Measurements from ENCODE around the gene PPP2R5E.

PPP2R5E gene

DNA sequence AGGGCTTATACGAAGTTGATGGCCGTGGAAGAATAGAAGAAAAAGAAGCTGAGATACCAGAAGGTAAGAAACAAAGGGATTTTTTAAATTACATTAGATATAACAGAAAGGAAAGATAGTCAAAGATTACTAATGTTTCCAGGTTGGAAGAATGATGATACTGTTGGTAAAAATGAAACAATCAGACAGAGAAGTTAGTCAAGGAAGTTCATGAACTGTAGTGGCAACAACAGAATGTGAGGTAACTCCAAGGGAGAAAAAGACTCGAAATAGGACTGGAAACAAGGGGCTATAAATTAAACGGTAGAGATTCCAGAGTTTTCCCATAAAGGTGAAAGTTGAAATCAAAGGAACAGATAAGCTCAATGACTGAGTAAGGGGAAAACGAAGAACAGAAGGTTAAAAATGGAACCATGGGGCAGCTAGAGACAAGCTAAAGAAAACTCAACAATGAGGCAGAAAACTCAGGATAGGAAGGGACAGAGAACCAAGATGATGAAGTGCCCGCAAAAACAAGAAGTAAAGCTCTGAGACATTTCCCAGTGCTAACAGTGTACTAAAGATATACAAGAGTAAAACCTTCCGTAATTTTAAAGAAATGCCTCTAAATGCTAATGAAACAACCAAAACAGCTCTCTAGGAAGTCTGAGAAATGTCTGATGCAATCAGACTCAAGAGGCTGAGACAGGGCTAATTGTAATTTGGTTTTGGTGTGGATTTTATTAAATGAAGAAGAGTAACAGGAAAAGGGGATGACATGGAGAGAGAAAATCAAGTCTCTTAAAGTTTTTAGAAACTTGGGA, 70.0 kb downstream of the PPP2R5E start:
- no peak for DNase-seq (ENCODE audit: low read depth, low spot score)

- no peak for DNase-seq (ENCODE audit: low read depth, low spot score)
These were observed 72.0 kb downstream of the PPP2R5E start for GRCh38 chr14:63470962-63471793.

DNA sequence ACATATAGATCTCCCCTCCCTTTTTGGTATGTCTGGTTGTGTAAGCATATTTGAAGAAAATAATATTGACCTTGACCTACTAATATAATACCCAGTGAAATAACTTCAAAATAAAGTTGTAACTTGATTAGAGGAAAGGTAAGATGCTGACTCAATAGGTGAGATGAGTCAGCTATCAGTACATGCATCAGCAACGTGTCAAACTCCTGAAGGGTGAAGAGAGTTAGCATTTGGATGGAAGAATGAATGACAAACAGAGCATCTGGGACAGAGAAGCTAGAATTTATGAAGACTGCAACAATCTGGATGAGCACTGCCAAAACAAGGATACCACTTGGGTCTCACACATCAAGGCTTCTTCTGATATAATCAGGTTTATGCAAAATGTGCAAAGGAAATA, 74.9 kb downstream of the PPP2R5E start:
- DNase-seq (ENCODE audit: low read depth, low spot score): no peak

- no peak for DNase-seq (ENCODE audit: low read depth, low spot score)
These were observed 75.6 kb downstream of the PPP2R5E start for GRCh38 chr14:63467440-63468072.

DNA sequence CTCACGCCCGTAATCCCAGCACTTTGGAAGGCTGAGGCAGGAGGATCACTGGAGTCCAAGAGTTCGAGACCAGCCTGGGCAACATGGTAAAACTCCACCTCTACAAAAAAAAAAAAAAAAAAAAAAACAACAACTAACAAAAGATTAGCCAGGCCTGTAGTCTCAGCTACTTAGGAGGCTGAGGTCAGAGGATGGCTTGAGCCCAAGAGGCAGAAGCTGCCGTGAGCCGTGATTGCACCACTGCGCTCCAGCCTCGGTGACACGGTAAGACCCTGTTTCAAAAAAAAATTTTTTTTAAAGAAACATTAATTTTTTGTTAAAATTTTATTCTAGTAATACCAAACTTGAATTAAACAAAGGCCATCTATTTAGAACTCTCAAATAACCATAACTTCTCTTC, 77.8 kb downstream of the PPP2R5E start:
- no peak for DNase-seq (ENCODE audit: low read depth, low spot score)

- no peak for DNase-seq (ENCODE audit: low read depth, low spot score)
These were observed 82.4 kb downstream of the PPP2R5E start for GRCh38 chr14:63460680-63461369.

- no peak for DNase-seq (ENCODE audit: low read depth, low spot score)
These were observed 83.4 kb downstream of the PPP2R5E start for GRCh38 chr14:63459738-63460137.

DNA sequence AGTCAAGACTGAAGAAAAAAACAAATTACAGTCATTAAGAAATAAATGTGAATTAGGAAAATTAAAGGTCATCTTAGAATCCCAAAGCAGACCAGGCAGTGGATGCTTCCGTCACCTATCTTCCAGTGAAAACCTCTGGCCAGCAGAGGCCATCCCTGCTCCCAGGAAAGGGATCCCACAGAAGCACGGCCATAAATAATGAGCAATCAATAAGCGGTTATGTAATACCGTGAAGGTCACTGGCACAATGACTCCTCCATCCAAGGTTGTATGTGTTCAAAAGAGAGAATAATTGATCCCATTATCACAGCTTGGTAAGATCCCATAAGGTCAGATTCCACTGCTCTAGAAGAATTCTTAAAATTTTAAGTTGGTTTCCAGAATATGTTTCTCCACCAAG, 85.7 kb downstream of the PPP2R5E start:
- no peak for DNase-seq (ENCODE audit: low read depth, low spot score)

DNA sequence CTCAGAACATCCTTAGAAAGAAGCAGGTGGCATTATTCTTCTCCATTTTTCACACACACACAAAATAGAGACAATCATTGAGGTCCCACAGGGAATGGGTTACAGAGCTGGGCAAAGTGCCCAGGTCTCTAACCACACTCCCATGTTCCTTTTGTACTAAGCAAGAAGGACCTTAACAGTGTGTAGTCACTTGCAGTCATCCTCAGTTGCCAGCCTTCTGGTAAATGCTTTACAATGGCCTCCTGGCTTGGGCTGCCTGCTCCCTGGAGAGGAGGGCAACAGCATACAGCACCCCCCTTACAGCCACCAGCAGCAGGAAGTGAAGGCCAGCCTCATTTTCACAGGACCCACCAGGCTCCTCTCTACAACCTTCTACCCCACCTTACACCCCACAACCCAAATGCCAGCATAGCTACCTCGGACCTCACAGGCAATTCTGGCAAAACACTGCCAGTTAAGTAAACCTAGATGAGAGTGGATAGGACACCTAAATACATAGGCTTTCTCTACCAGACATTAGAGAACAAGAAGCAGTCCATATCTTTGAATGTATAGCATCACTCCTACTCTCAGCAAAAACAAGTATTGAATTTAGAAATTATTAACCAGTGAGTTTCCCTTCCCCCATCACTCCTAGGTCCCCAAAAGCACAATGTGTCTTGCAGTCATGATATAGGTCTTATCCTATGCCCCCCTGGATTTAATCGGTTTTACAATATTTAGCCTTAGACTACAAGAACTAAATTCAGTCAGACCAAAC, 88.1 kb downstream of the PPP2R5E start:
- peak; percentile 86 for DNase-seq (ENCODE audit: low read depth, low spot score)

GRCh38 chr14:63454436-63454835, 88.7 kb downstream of the PPP2R5E start:
- DNase-seq (ENCODE audit: low read depth, low spot score): no peak

GRCh38 chr14:63453443-63453936, 89.7 kb downstream of the PPP2R5E start:
- peak; percentile 29 for DNase-seq (ENCODE audit: low read depth, low spot score)

- peak; percentile 67 for DNase-seq (ENCODE audit: low read depth, low spot score)
These were observed 90.4 kb downstream of the PPP2R5E start for GRCh38 chr14:63452796-63453195.

- no peak for DNase-seq (ENCODE audit: low read depth, low spot score)
These were observed 94.3 kb downstream of the PPP2R5E start for GRCh38 chr14:63448841-63449240.

DNA sequence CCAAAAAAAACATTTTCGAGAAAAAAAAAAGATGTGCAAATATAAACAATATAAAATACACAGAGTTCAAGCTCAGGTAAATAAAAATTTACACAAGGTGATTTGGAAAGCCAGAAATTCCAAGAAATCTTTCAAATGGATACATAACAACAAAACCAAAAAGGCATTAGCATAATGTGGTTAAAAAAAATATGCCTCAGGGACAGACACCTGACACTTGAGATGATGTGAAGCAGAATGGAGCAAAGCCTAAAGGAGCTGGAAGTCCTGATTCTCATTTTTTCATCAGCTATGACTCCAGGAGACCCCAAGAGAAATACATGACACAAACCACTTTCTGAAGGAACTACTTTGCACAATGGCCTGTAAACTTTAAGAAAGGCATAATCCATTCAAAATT, 98.6 kb downstream of the PPP2R5E start:
- no peak for DNase-seq (ENCODE audit: low read depth, low spot score)

DNA sequence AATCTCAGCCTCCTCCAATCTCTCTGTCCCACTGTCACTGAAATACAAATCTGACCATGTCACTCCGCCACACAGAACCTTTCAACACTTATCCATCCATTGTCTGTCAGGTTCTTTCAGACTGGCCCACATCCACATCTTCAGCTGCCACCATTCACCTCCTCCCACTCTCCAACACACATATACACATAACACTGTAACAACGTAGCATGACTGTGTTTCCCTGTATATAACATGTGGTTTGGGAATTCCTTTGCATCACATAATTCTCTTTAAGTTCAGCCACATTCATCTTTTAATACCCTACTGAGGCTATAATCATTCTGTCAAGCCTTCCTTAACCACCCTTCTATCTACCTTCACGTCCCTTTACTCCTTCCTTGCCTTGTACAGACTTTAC, 99.2 kb downstream of the PPP2R5E start:
- DNase-seq (ENCODE audit: low read depth, low spot score): no peak

GRCh38 chr14:63443361-63443760, 99.8 kb downstream of the PPP2R5E start:
- no peak for DNase-seq (ENCODE audit: low read depth, low spot score)

DNA sequence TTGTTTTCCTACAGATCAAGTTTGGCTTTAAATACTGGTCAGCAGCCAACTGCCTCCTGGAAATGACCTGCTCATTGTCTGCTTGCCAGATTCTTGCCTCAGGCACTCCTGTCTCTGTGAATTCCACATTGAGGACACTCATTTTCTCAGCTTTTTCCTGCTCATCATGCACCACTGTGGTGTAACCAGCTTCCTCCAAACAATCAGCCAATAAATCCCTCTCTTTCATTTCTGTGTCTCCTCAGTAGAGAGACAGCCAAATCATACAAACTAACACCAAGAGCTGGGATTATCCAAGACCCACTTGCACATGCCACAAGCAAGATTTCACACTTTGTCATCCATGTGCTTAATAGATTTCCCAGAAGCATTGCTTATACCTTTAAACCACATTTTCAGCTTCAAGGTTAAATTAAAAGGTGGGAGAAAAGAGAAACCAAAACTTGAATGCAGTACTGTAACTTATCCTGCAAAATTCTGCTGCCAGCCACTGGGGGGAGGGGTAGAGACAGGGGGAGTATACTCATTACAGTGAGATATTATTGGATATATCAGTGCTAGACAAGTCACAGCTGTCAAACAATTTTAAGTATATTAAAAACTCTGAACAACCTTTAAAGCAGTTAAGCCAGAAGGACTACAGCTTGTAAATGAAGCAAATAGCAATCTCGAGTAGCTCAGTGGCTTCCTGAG, 105.0 kb downstream of the PPP2R5E start:
- DNase-seq (ENCODE audit: low read depth, low spot score): peak; percentile 95

DNA sequence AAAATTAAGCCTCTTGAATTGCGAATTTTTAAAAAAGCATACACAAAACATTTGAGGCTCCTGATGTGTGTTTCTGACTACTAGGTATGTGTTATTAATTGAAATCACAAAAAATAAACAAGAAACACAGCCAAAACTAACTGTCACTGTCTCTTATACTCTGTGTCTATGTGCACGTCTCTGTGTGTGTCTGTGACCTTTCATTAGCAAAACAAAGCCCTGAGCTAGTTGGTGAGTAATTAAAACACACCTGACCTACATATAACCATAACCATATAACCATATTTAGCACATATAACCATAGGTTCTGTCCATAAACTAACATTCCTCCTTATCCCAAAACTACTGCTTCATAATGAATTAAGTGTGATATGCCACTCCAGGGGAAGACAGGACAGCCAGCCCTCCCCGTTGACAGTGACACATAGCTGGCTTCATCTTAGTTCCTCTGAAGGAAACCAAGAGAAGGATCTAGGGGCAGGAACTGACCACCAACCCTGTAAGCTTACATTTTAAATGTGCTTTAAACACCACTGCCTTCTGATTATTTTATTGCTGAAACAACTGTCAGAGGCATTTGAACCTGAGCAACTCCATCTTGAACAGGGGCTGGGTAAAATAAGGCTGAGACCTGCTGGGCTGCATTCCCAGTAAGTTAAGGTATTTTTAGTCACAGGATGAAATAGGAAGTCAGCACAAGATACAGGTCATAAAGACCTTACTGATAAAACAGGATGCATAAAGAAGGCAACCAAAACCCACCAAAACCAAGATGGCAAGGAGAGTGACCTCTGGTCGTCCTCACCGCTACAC, 106.7 kb downstream of the PPP2R5E start:
- DNase-seq (ENCODE audit: low read depth, low spot score): no peak

GRCh38 chr14:63435838-63436237, 107.3 kb downstream of the PPP2R5E start:
- no peak for DNase-seq (ENCODE audit: low read depth, low spot score)

All from astrocyte of the hippocampus (primary cell).